Peyer's patch (tissue), 4 donors: ENCODE data around the gene SMAP1.
A peak's percentile ranks its signal among the peaks of the same experiment; 100 is the strongest.

Experiments used
- CTCF ChIP-seq, 6 experiments: fragments of 450-650 bp in 4 of 6; fragments of 200-600 bp in 2 of 6; sonication (generic) in 1 of 6; IDR thresholded peaks; one replicate each; pipeline ENCODE4 v1.5.1; 2017 to 2019; ENCODE audit warnings: antibody characterized with exemption in 6 of 6, mild to moderate bottlenecking in 3 of 6, moderate library complexity in 1 of 6
- POLR2A ChIP-seq, 2 donors: fragments of 450-650 bp; IDR thresholded peaks; one replicate each; pipeline ENCODE4 v1.5.1; 2017; ENCODE audit warnings: antibody characterized with exemption in 2 of 2, mild to moderate bottlenecking in 2 of 2, moderate library complexity in 2 of 2

GRCh38 chr6:70667711-70668498 is at the start of gene SMAP1:
- TF ChIP-seq CTCF (IDR thresholded peaks at IDR 0.05): no peak
- TF ChIP-seq POLR2A (IDR thresholded peaks at IDR 0.05): peak; percentile 82 to 91
